ENCODE results near the gene GART.

DNA sequence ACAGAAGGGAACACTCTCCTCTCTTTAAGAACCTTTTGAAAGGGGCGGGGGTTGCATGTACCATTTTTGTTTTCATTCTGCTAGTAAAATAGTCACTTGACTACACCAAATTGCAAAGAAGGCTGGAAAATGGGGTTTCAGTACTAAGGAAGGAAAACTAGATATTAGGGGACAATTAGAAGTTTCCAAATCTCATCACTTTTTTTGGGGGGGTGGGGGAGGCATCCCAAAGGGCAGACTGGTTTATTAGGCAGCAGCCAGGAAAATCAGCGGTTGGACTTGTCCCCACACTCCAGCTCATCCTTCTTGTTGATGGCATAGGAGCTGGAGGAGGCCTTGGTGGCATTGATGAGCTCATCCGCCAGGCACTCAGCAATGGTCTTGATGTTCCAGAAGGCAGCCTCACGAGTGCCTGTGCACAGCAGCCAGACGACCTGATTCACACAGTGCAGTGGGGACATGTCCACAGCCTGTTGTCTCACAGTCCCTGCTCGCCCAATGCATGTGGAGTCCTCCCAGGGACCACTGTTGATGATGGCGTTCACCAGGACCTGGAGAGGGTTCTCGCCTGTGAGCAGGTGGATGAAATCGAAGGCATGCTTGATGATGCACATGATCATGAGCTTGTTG is 60.5 kb downstream of the GART start:
- TF ChIP-seq POLR2AphosphoS5 (IDR thresholded peaks at IDR 0.05; ENCODE audit: low read depth, low read length) (no peak), POLR2A (IDR thresholded peaks at IDR 0.05; ENCODE audit: low read depth, low read length) (no peak), SPI1 (IDR thresholded peaks at IDR 0.05; ENCODE audit: low read depth, low read length) (no peak), TAF1 (IDR thresholded peaks at IDR 0.05; ENCODE audit: low read depth, low read length) (no peak), PAX5 (IDR thresholded peaks at IDR 0.05; ENCODE audit: insufficient read depth, low read length, severe bottlenecking) (no peak), POU2F2 (IDR thresholded peaks at IDR 0.05; ENCODE audit: low read depth, low read length) (no peak)

All from GM12891 (cell line).